Loucy (cell line): ENCODE data around the gene ASTN2.

ENCODE experiments used
- CTCF ChIP-seq: fragments of 200-600 bp; sonication (generic); conservative IDR thresholded peaks from 2 replicates; pipeline ENCODE4 v1.5.1; 2014; ENCODE audit warnings: mild to moderate bottlenecking, antibody characterized with exemption, low read length
- EZH2phosphoT487 ChIP-seq: fragments of 200-600 bp; IDR thresholded peaks from 2 replicates; pipeline ENCODE4 v1.6.1; 2018; ENCODE audit warnings: antibody characterized with exemption, mild to moderate bottlenecking, moderate library complexity, borderline replicate concordance

GRCh38 chr9:116716438-116716837, 698.4 kb downstream of the ASTN2 start:
- TF ChIP-seq CTCF (no peak), EZH2phosphoT487 (no peak)
